ENCODE data around the gene TAF6L. TPM values are rescaled to one million over a fixed set of nuclear protein-coding genes. Genes with fewer than 3 reads are reported as not detected.
"Not testable (repeated sequence)": the region's sequence is repeated elsewhere in the genome, so short reads cannot be mapped to it uniquely, and the experiment has no call there.

Gene TAF6L
- total and polyA plus RNA-seq, 2 donors (not counting 1 experiment from before 2014, with no cell fraction given) = 28.2 to 48.2 TPM

DNA sequence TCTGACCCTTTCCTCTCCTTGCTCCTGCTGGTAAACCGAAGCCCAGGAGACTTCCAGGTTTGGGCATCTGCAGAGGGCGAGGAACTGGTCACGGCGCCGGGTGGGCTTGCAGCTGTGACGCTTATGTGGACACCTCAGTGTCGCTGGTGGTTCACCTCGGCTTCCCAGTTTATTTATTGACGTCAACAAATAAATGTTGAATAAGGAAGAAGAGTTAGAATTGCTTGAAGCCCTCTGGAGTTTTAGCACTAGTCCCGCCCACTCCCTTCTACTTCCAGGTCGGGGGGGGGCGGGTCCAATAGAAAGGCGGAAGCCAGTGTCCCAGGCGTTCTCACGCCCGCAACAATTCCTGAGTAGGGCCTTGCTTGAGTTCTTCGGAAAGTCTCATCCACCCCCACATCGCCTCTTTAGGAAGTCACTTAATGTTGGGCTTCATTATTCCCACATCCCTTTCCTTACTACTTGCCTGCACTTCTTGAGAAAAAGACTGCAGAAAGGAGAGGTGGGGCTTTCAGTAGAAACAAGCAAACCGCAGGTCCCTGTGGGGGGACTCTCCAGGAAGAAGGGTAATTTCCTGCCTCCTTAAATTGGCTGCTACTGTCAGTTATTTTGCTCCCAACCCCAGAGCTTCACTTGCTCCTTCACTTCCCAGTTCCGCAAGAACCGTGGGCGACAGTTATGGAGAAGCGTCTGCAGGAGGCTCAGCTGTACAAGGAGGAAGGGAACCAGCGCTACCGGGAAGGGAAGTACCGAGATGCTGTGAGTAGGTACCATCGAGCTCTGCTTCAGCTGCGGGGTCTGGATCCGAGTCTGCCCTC is 42.8 kb upstream of the TAF6L start, which contains the start of gene TTC9C:
Gene TTC9C, plus strand, starts transcription at position 316 of the 818 bp plus-strand sequence. Its CDS starts 363 bp downstream, at position 679.
- Mint-ChIP-seq H3K4me3 (peak within 1 kb of the TSS; percentile 95), H3K27ac (peak within 1 kb of the TSS; percentile 99), H3K4me1 (peaks cover 53% of the 10 kb centered on the region), H3K9me3 (ENCODE audit: insufficient read depth) (no peaks in the 10 kb centered on the region), H3K27me3 (no peaks in the 10 kb centered on the region)
- Histone ChIP-seq H4K20me1 (ENCODE audit: control insufficient read depth, insufficient read depth, low read length, poor library complexity, severe bottlenecking) (peaks cover 52% of the 10 kb centered on the region), H3K79me2 (ENCODE audit: control insufficient read depth, insufficient read depth, low read length) (peaks cover 81% of the 10 kb centered on the region), H3K36me3 (replicated peaks in 1 of 2; ENCODE audit: control extremely low read depth in 1 of 2, control insufficient read depth in 1 of 2, extremely low read depth in 1 of 2, insufficient read depth in 2 of 2, low read length in 1 of 2) (peaks cover 5 to 19% of the 10 kb centered on the region in 2 experiments), H3K27ac (ENCODE audit: low read length in 2 of 2) (peak within 1 kb of the TSS; percentile 90 to 91), H2AFZ (ENCODE audit: insufficient read depth, low read depth, low read length, poor library complexity, severe bottlenecking) (peak within 1 kb of the TSS; percentile 91), H3K4me1 (ENCODE audit: control insufficient read depth in 2 of 2, insufficient read depth in 2 of 2, low read length in 2 of 2) (peaks cover 37 to 41% of the 10 kb centered on the region in 2 donors), H3K9me3 (ENCODE audit: control extremely low read depth in 1 of 3, control insufficient read depth in 2 of 3, insufficient read depth in 1 of 3, low read length in 2 of 3) (no peaks in the 10 kb centered on the region), H3K27me3 (replicated peaks in 1 of 4; ENCODE audit: control extremely low read depth in 1 of 4, control insufficient read depth in 3 of 4, insufficient read depth in 4 of 4, low read length in 3 of 4) (no peaks in the 10 kb centered on the region), H3K9ac (ENCODE audit: low read length) (peak within 1 kb of the TSS; percentile 93), H3K4me2 (replicated peaks; ENCODE audit: low read depth, low read length, poor library complexity, severe bottlenecking) (peak within 1 kb of the TSS; percentile 91), H3K4me3 (ENCODE audit: control extremely low read depth in 1 of 5, extremely low read depth in 1 of 5, insufficient read depth in 1 of 5, low read depth in 2 of 5, low read length in 4 of 5) (peak within 1 kb of the TSS; percentile 96 to 100 (median 99))
- no peak for TF ChIP-seq EZH2 (IDR thresholded peaks at IDR 0.05; ENCODE audit: borderline replicate concordance, insufficient read depth, low read depth, low read length, poor library complexity, severe bottlenecking)
- TF ChIP-seq CTCF (IDR thresholded peaks at IDR 0.05) = no peak
- POLR2A ChIA-PET = interaction anchor here (0.7 to 4.9 kb wide), 12 partner anchors 15 to 153 kb away, joined by 3 to 75 read pairs (median 14); partner anchors contain the start of genes BSCL2, C11orf98, CSKMT and GNG3
- DNase-seq = peak; percentile 93
- intact Hi-C loops (cut with micrococcal nuclease) = loop anchor here (1.0 kb wide), 4 partner anchors 33 to 75 kb away; partner anchors contain the start of genes INTS5, POLR2G and TAF6L
- ATAC-seq (ENCODE audit: low read depth) = peak; percentile 31
- CTCF ChIA-PET = interaction anchor here (0.7 to 5.5 kb wide), 13 partner anchors 22 to 153 kb away, joined by 3 to 34 read pairs (median 5); partner anchors contain the start of genes B3GAT3, BSCL2, SLC3A2 and TEX54
- WGBS (ENCODE audit: insufficient coverage) = under 1% methylated on average over 16 of the region's 29 CpGs

GRCh38 chr11:62730076-62730475 is 41.1 kb upstream of the TAF6L start:
- H3K27me3 ChIP-seq (replicated peaks in 1 of 4; ENCODE audit: control extremely low read depth in 1 of 4, control insufficient read depth in 3 of 4, insufficient read depth in 4 of 4, low read length in 3 of 4); H2AFZ ChIP-seq (ENCODE audit: insufficient read depth, low read depth, low read length, poor library complexity, severe bottlenecking); DNase-seq; H3K9me3 ChIP-seq (ENCODE audit: control extremely low read depth in 1 of 3, control insufficient read depth in 2 of 3, insufficient read depth in 1 of 3, low read length in 2 of 3); H3K27me3 Mint-ChIP-seq; ATAC-seq (ENCODE audit: low read depth); H3K9me3 Mint-ChIP-seq (ENCODE audit: insufficient read depth); intact Hi-C loops (cut with micrococcal nuclease): not testable (repeated sequence)
- Mint-ChIP-seq H3K4me1 (peaks cover 37% of the 10 kb centered on the region), H3K27ac (peak overlapping the region; percentile 20), H3K4me3 (peak overlapping the region; percentile 64)
- H3K4me3 ChIP-seq (ENCODE audit: control extremely low read depth in 1 of 5, extremely low read depth in 1 of 5, insufficient read depth in 1 of 5, low read depth in 2 of 5, low read length in 4 of 5) = peak overlapping the region in 1 of 5 experiments; percentile 99
- peaks cover 49% of the 10 kb centered on the region for H4K20me1 ChIP-seq (ENCODE audit: control insufficient read depth, insufficient read depth, low read length, poor library complexity, severe bottlenecking)
- ChIA-PET POLR2A (interaction anchor here (0.7 to 4.9 kb wide), 6 partner anchors 24 to 151 kb away, joined by 4 to 75 read pairs (median 6); partner anchors contain the start of genes POLR2G, SLC3A2, WDR74 and ZBTB3), CTCF (interaction anchor here (0.6 to 5.5 kb wide), 6 partner anchors 22 to 88 kb away, joined by 3 to 34 read pairs (median 4); partner anchors contain the start of genes TMEM179B and ZBTB3)
- 100% methylated on average over 8 of the region's 14 CpGs for WGBS (ENCODE audit: insufficient coverage)
- H3K79me2 ChIP-seq (ENCODE audit: control insufficient read depth, insufficient read depth, low read length) = peaks cover 73% of the 10 kb centered on the region
- H3K27ac ChIP-seq (ENCODE audit: low read length in 2 of 2) = peak overlapping the region in 1 of 2 donors; percentile 60
- H3K4me1 ChIP-seq (ENCODE audit: control insufficient read depth in 2 of 2, insufficient read depth in 2 of 2, low read length in 2 of 2) = peaks cover 23 to 29% of the 10 kb centered on the region in 2 donors
- peak overlapping the region; percentile 31 for H3K9ac ChIP-seq (ENCODE audit: low read length)
- peak overlapping the region; percentile 91 for H3K4me2 ChIP-seq (replicated peaks; ENCODE audit: low read depth, low read length, poor library complexity, severe bottlenecking)
- peaks cover 6 to 21% of the 10 kb centered on the region in 2 experiments for H3K36me3 ChIP-seq (replicated peaks in 1 of 2; ENCODE audit: control extremely low read depth in 1 of 2, control insufficient read depth in 1 of 2, extremely low read depth in 1 of 2, insufficient read depth in 2 of 2, low read length in 1 of 2)

Data from B cell (primary cell).